Activated CD8-positive, alpha-beta T cell treated with anti-CD3 and anti-CD28 coated beads for 36 hours (primary cell): ENCODE data around the gene TMCO4. TPM values are rescaled to one million over a fixed set of nuclear protein-coding genes. Genes with fewer than 3 reads are reported as not detected.
A peak's percentile ranks its signal among the peaks of the same experiment; 100 is the strongest.

ENCODE experiments used
- ATAC-seq: fragments of 200-7000 bp; cut with Tn5 transposase; one replicate; pipeline ENCODE4 v1.10.0; 2021; ENCODE audit warnings: mild to moderate bottlenecking, moderate library complexity
- CTCF ChIA-PET: fragments of 350-600 bp; sonication (Branson Sonifier 250); formaldehyde crosslinking; loops from one replicate; lab custom pipeline; 2021; ENCODE audit warnings: antibody characterized with exemption; lab: Charles Lee
- POLR2A ChIA-PET: fragments of 350-600 bp; sonication (Branson Sonifier 250); formaldehyde crosslinking; loops from one replicate; lab custom pipeline; 2021; ENCODE audit warnings: antibody characterized with exemption; lab: Charles Lee
- DNase-seq: peaks from one replicate; pipeline ENCODE4 v3.0.0-alpha.2; 2020
- H3K27ac Mint-ChIP-seq: one replicate; pipeline ENCODE4 v1.8.0; 2021; ENCODE audit warnings: mild to moderate bottlenecking, mixed read lengths
- H3K27me3 Mint-ChIP-seq: one replicate; pipeline ENCODE4 v1.8.0; 2021; ENCODE audit warnings: mixed read lengths
- H3K36me3 Mint-ChIP-seq: one replicate; pipeline ENCODE4 v1.8.0; 2021; ENCODE audit warnings: low read depth, mixed read lengths
- H3K4me1 Mint-ChIP-seq: one replicate; pipeline ENCODE4 v1.8.0; 2021; ENCODE audit warnings: low read depth, mixed read lengths
- H3K4me3 Mint-ChIP-seq: one replicate; pipeline ENCODE4 v1.8.0; 2021; ENCODE audit warnings: mild to moderate bottlenecking, moderate library complexity, mixed read lengths
- H3K9me3 Mint-ChIP-seq: one replicate; pipeline ENCODE4 v1.8.0; 2021; ENCODE audit warnings: mixed read lengths
- CTCF ChIP-seq: fragments of 200-600 bp; IDR thresholded peaks from one replicate; pipeline ENCODE4 v1.8.0; 2022; ENCODE audit warnings: antibody characterized with exemption, mild to moderate bottlenecking
- intact Hi-C: fragments of 100-400 bp; cut with micrococcal nuclease; formaldehyde crosslinking; loops from one replicate; pipeline ENCODE4 v1.10.0; 2022
- total RNA-seq, 2 experiments: library from RNA; stranded (reverse); gene quantifications; one replicate each; pipeline ENCODE4 v1.2.3, GENCODE V29; 2021

TMCO4 gene
- total RNA-seq, 2 experiments from 2014 or later = 10.8 to 13.2 TPM

- ChIA-PET POLR2A (no interaction called here), CTCF (interaction anchor here (0.9 to 2.1 kb wide), 3 partner anchors 14 to 36 kb away, joined by 3 to 9 read pairs (median 5); no protein-coding TSS in a partner anchor)
- Mint-ChIP-seq H3K4me1 (peaks cover 35% of the 10 kb centered on the region), H3K9me3 (peaks cover 18% of the 10 kb centered on the region), H3K27ac (peak overlapping the region; percentile 43), H3K27me3 (no peaks in the 10 kb centered on the region), H3K36me3 (peaks cover 39% of the 10 kb centered on the region), H3K4me3 (no peak overlapping the region)
- TF ChIP-seq CTCF = no peak
- DNase-seq = no peak
- intact Hi-C loops = no loop called here
- no peak for ATAC-seq
Measured at GRCh38 chr1:19689856-19690255, 109.9 kb downstream of the TMCO4 start.

- ATAC-seq (no peak), DNase-seq (no peak)
- H3K27me3 Mint-ChIP-seq = no peaks in the 10 kb centered on the region
- CTCF ChIA-PET = interaction anchor here (1.9 to 2.1 kb wide), 2 partner anchors 27 to 35 kb away, joined by 5 to 9 read pairs; no protein-coding TSS in a partner anchor
- H3K36me3 Mint-ChIP-seq = peaks cover 39% of the 10 kb centered on the region
- H3K9me3 Mint-ChIP-seq = peaks cover 18% of the 10 kb centered on the region
- no peak for TF ChIP-seq CTCF
- no peak overlapping the region for H3K4me3 Mint-ChIP-seq
- H3K27ac Mint-ChIP-seq = no peak overlapping the region
- POLR2A ChIA-PET = interaction anchor here (1.1 kb wide), 1 partner anchor 22 kb away, joined by 4 read pairs; no protein-coding TSS in a partner anchor
- intact Hi-C loops = no loop called here
- peaks cover 35% of the 10 kb centered on the region for H3K4me1 Mint-ChIP-seq
Measured at GRCh38 chr1:19689085-19689757, 110.5 kb downstream of the TMCO4 start.

GRCh38 chr1:19688041-19688842 lies 111.5 kb downstream of the TMCO4 start:
- POLR2A ChIA-PET = interaction anchor here (1.1 to 1.2 kb wide), 2 partner anchors 16 to 23 kb away, joined by 4 read pairs; no protein-coding TSS in a partner anchor
- DNase-seq = peak; percentile 37
- ATAC-seq = peak; percentile 73

GRCh38 chr1:19687414-19687813 lies 112.3 kb downstream of the TMCO4 start:
- CTCF ChIA-PET = interaction anchor here (0.9 to 2.6 kb wide), 2 partner anchors 17 to 25 kb away, joined by 4 to 12 read pairs; no protein-coding TSS in a partner anchor
- peaks cover 35% of the 10 kb centered on the region for H3K4me1 Mint-ChIP-seq
- intact Hi-C loops = no loop called here
- H3K4me3 Mint-ChIP-seq = no peak overlapping the region
- H3K27me3 Mint-ChIP-seq = no peaks in the 10 kb centered on the region
- peaks cover 18% of the 10 kb centered on the region for H3K9me3 Mint-ChIP-seq
- H3K36me3 Mint-ChIP-seq = peaks cover 38% of the 10 kb centered on the region
- POLR2A ChIA-PET = interaction anchor here (1.2 kb wide), 1 partner anchor 17 kb away, joined by 4 read pairs; no protein-coding TSS in a partner anchor
- no peak overlapping the region for H3K27ac Mint-ChIP-seq
- no peak for ATAC-seq
- DNase-seq = no peak
- no peak for TF ChIP-seq CTCF

More at GRCh38 chr1:19688041-19688842, 111.5 kb downstream of the TMCO4 start:
- TF ChIP-seq CTCF = no peak
- intact Hi-C loops = no loop called here
- H3K4me3 Mint-ChIP-seq = no peak overlapping the region
- H3K9me3 Mint-ChIP-seq = peaks cover 18% of the 10 kb centered on the region
- H3K36me3 Mint-ChIP-seq = peaks cover 38% of the 10 kb centered on the region
- H3K4me1 Mint-ChIP-seq = peaks cover 35% of the 10 kb centered on the region
- H3K27me3 Mint-ChIP-seq = no peaks in the 10 kb centered on the region
- peak overlapping the region; percentile 71 for H3K27ac Mint-ChIP-seq
- CTCF ChIA-PET = interaction anchor here (0.9 to 2.6 kb wide), 4 partner anchors 16 to 34 kb away, joined by 4 to 12 read pairs (median 7); no protein-coding TSS in a partner anchor
